ENCODE results near the gene TRIM44. TPM values are rescaled to one million over a fixed set of nuclear protein-coding genes. Genes with fewer than 3 reads are reported as not detected.
"Not testable (repeated sequence)": the region's sequence is repeated elsewhere in the genome, so short reads cannot be mapped to it uniquely, and the experiment has no call there.

The TRIM44 gene
- total and polyA plus RNA-seq, 10 of the 15 experiments (the other 5 are each of a cell fraction or from before 2014, with no cell fraction given), result 6.7 to 93.0 (median 27.6) TPM

- intact Hi-C loops (cut with micrococcal nuclease; ENCODE audit: unreplicated experiment); FAIRE-seq; RAD21 ChIA-PET (ENCODE audit: unreplicated experiment); H3K79me2 ChIP-seq (ENCODE audit: control insufficient read depth, insufficient read depth, low read length); H4K20me1 ChIP-seq (ENCODE audit: control insufficient read depth, insufficient read depth); H3K4me2 ChIP-seq (ENCODE audit: control insufficient read depth, insufficient read depth); H3K36me3 ChIP-seq (ENCODE audit: control insufficient read depth in 2 of 2, insufficient read depth in 2 of 2, low read length in 1 of 2); H3K4me3 ChIP-seq; in situ Hi-C loops (cut with MboI); ATAC-seq; SMC1A ChIA-PET (ENCODE audit: uncharacterized antibody, unreplicated experiment); BruUV-seq (replicated peaks); H3K27me3 ChIP-seq (replicated peaks in 1 of 2; ENCODE audit: control insufficient read depth in 2 of 2, insufficient read depth in 2 of 2, low read length in 1 of 2); H3K9me3 ChIP-seq (replicated peaks; ENCODE audit: control insufficient read depth, insufficient read depth, low read length); CTCF ChIA-PET; H3K27ac ChIP-seq (ENCODE audit: control insufficient read depth, insufficient read depth); H3K9ac ChIP-seq (ENCODE audit: control insufficient read depth, insufficient read depth, low read length); DNase-seq (ENCODE audit: low read depth, low spot score); H3K4me1 ChIP-seq (ENCODE audit: control insufficient read depth, insufficient read depth, low read length); POLR2A ChIA-PET; H2AFZ ChIP-seq (ENCODE audit: control insufficient read depth, low read depth, low read length): not testable (repeated sequence)
- WGBS (ENCODE audit: insufficient coverage, insufficient replicate concordance, low lambda C conversion rate, missing lambda C conversion rate), result over 99% methylated on average over 6 of the region's 6 CpGs
Measured at GRCh38 chr11:35753573-35753972, 91.0 kb downstream of the TRIM44 start.

GRCh38 chr11:35759951-35760350 lies 97.4 kb downstream of the TRIM44 start:
- DNase-seq (ENCODE audit: low read depth, low spot score); in situ Hi-C loops (cut with MboI); intact Hi-C loops (cut with micrococcal nuclease; ENCODE audit: unreplicated experiment); H3K4me1 ChIP-seq (ENCODE audit: control insufficient read depth, insufficient read depth, low read length); H2AFZ ChIP-seq (ENCODE audit: control insufficient read depth, low read depth, low read length); H3K4me3 ChIP-seq; H3K9ac ChIP-seq (ENCODE audit: control insufficient read depth, insufficient read depth, low read length); H3K27ac ChIP-seq (ENCODE audit: control insufficient read depth, insufficient read depth); ATAC-seq; SMC1A ChIA-PET (ENCODE audit: uncharacterized antibody, unreplicated experiment); H4K20me1 ChIP-seq (ENCODE audit: control insufficient read depth, insufficient read depth); BruUV-seq (replicated peaks); RAD21 ChIA-PET (ENCODE audit: unreplicated experiment); H3K4me2 ChIP-seq (ENCODE audit: control insufficient read depth, insufficient read depth); POLR2A ChIA-PET; H3K9me3 ChIP-seq (replicated peaks; ENCODE audit: control insufficient read depth, insufficient read depth, low read length); H3K27me3 ChIP-seq (replicated peaks in 1 of 2; ENCODE audit: control insufficient read depth in 2 of 2, insufficient read depth in 2 of 2, low read length in 1 of 2); H3K79me2 ChIP-seq (ENCODE audit: control insufficient read depth, insufficient read depth, low read length); CTCF ChIA-PET; FAIRE-seq; H3K36me3 ChIP-seq (ENCODE audit: control insufficient read depth in 2 of 2, insufficient read depth in 2 of 2, low read length in 1 of 2): not testable (repeated sequence)
- 87% methylated on average over 8 of the region's 8 CpGs for WGBS (ENCODE audit: insufficient coverage, insufficient replicate concordance, low lambda C conversion rate, missing lambda C conversion rate)

GRCh38 chr11:35761899-35762298 lies 99.3 kb downstream of the TRIM44 start:
- intact Hi-C loops (cut with micrococcal nuclease; ENCODE audit: unreplicated experiment) (loop anchor here (1.0 kb wide), 1 partner anchor 38 kb away; no protein-coding TSS in a partner anchor), in situ Hi-C loops (cut with MboI) (no loop called here)
- ChIA-PET CTCF (no interaction called here), POLR2A (no interaction called here), RAD21 (ENCODE audit: unreplicated experiment) (no interaction called here), SMC1A (ENCODE audit: uncharacterized antibody, unreplicated experiment) (interaction anchor here (0.6 to 1.7 kb wide), 2 partner anchors 40 to 70 kb away, joined by 3 read pairs; no protein-coding TSS in a partner anchor)
- BruUV-seq (replicated peaks), result no TSS peak
- H3K4me3 ChIP-seq, result no peak overlapping the region
- H3K27me3 ChIP-seq (replicated peaks in 1 of 2; ENCODE audit: control insufficient read depth in 2 of 2, insufficient read depth in 2 of 2, low read length in 1 of 2), result no peaks in the 10 kb centered on the region
- H4K20me1 ChIP-seq (ENCODE audit: control insufficient read depth, insufficient read depth), result no peaks in the 10 kb centered on the region
- no peaks in the 10 kb centered on the region for H3K79me2 ChIP-seq (ENCODE audit: control insufficient read depth, insufficient read depth, low read length)
- H3K4me1 ChIP-seq (ENCODE audit: control insufficient read depth, insufficient read depth, low read length), result no peaks in the 10 kb centered on the region
- DNase-seq (ENCODE audit: low read depth, low spot score), result no peak
- FAIRE-seq, result no peak
- 17% methylated on average over 1 of the region's 1 CpG for WGBS (ENCODE audit: insufficient coverage, insufficient replicate concordance, low lambda C conversion rate, missing lambda C conversion rate)
- no peak overlapping the region for H2AFZ ChIP-seq (ENCODE audit: control insufficient read depth, low read depth, low read length)
- no peaks in the 10 kb centered on the region; a peak in 1 of 4 replicates for H3K36me3 ChIP-seq (ENCODE audit: control insufficient read depth in 2 of 2, insufficient read depth in 2 of 2, low read length in 1 of 2)
- H3K27ac ChIP-seq (ENCODE audit: control insufficient read depth, insufficient read depth), result no peak overlapping the region
- TF ChIP-seq ZNF384 (IDR thresholded peaks at IDR 0.05; ENCODE audit: borderline replicate concordance, low read depth, low read length) (no peak), ZNF24 (IDR thresholded peaks at IDR 0.05) (no peak), MXI1 (IDR thresholded peaks at IDR 0.05; ENCODE audit: low read depth, low read length) (no peak), KLF5 (IDR thresholded peaks at IDR 0.05; ENCODE audit: partially characterized antibody) (no peak)
- ATAC-seq, result no peak
- no peaks in the 10 kb centered on the region for H3K9me3 ChIP-seq (replicated peaks; ENCODE audit: control insufficient read depth, insufficient read depth, low read length)
- H3K4me2 ChIP-seq (ENCODE audit: control insufficient read depth, insufficient read depth), result no peak overlapping the region
- no peak overlapping the region for H3K9ac ChIP-seq (ENCODE audit: control insufficient read depth, insufficient read depth, low read length)
